ES-I3 (cell line): ENCODE data around the gene CD200R1L.
"Not testable (repeated sequence)": the region's sequence is repeated elsewhere in the genome, so short reads cannot be mapped to it uniquely, and the experiment has no call there.

Experiments
- H3K36me3 ChIP-seq: 2 replicates; pipeline ENCODE4 v1.6.1; 2013; ENCODE audit warnings: mild to moderate bottlenecking, low read length, control low read depth, moderate library complexity; ENCODE audit not compliant: insufficient read depth
- H3K4me1 ChIP-seq: 2 replicates; pipeline ENCODE4 v1.6.1; 2013; ENCODE audit warnings: mild to moderate bottlenecking, control low read depth, low read length; ENCODE audit not compliant: insufficient read depth
- H3K9ac ChIP-seq: 2 replicates; pipeline ENCODE4 v1.6.1; 2013; ENCODE audit warnings: low read depth, mild to moderate bottlenecking, low read length, moderate library complexity
- H3K9me3 ChIP-seq: 2 replicates; pipeline ENCODE4 v1.6.1; 2013; ENCODE audit warnings: mild to moderate bottlenecking, low read length, moderate library complexity; ENCODE audit not compliant: control insufficient read depth, insufficient read depth

Gene CD200R1L

DNA sequence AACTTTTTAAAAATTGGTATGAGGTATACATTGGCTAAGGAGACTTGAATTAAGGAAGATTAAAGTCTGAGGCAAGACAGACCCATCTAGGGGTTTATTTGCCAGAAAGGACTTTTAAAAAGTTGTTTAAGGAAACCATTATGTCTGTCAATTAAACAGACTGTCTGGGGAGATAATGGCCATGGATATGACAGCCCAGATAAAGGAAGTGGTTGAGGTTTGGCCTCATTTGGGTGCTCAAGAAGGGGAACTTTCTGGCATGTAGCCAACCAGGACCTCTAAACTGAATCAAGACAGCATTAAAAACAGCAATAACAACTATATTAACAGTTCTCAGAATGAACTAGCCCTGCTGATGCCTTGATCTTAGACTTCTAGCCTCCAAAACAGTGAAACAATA, 9.9 kb upstream of the CD200R1L start:
- Histone ChIP-seq H3K9me3 (0 out of 2 replicates have a peak, but pooled peaks cover 8% of the 10 kb centered on the region), H3K9ac (no peak overlapping the region), H3K4me1 (no peaks in the 10 kb centered on the region), H3K36me3 (no peaks in the 10 kb centered on the region)

DNA sequence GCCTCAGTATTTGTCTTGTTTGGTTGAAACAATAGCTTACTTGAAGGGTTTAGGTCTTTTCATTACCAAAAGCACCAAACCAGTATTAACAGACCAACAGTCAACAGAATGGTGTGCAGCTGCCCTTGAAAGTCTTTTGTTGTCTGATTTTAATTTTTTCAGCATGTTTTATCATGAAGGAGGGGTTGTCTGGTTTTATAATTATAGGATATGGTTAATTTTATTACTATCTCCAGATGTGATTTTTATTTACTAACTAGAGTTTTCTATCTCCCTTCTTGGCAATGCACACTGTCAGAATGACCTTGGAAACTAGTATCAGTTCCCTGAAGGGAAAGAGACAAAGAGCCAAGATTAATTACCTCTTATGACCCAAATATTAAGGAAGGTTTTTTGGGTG, 9.2 kb upstream of the CD200R1L start:
- H3K9ac ChIP-seq, result no peak overlapping the region
- H3K9me3 ChIP-seq, result peaks cover 12% of the 10 kb centered on the region; the same call in 1 of the 2 replicates
- H3K4me1 ChIP-seq, result no peaks in the 10 kb centered on the region
- no peaks in the 10 kb centered on the region for H3K36me3 ChIP-seq

DNA sequence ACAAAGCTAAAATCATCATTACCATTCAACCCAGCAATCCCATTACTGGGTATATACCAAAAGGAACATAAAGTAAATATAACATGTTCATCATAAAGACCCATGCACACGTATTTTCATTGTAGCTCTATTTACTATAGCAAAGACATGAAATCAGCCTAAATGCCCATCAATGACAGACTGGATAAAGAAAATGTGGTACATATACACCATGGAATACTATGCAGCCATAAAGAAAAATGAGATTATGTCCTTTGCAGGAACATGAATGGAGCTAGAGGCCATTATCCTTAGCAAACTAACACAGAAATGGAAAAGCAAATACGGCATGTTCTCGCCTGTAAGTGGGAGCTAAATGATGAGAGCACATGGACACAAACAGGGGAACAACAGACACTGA, 8.4 kb upstream of the CD200R1L start:
- not testable (repeated sequence) for H3K9ac ChIP-seq, H3K36me3 ChIP-seq, H3K4me1 ChIP-seq
- peaks cover 12% of the 10 kb centered on the region; the same call in 1 of the 2 replicates for H3K9me3 ChIP-seq

DNA sequence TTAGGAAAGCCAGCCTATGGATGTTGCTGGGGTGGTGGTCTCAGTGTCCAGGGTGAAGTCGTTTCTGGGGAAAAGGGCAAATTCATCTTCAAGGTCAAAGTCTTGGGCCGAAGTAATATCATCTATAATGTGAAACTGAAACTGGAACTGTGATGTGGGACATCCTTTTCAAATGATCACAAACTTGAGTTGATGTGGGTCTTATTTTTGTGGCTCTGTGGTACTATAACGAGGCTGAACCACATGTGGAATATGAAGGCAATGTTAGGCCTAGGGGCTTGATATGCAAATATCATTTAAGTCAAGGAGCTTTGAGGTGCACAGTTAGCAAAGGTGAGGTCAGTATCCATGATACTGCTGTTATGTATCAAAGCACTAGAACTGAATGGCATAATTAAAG, 1.5 kb upstream of the CD200R1L start:
- no peaks in the 10 kb centered on the region for H3K36me3 ChIP-seq
- H3K9me3 ChIP-seq, result peaks cover 3% of the 10 kb centered on the region; the same call in 1 of the 2 replicates
- no peak overlapping the region for H3K9ac ChIP-seq
- no peaks in the 10 kb centered on the region for H3K4me1 ChIP-seq

DNA sequence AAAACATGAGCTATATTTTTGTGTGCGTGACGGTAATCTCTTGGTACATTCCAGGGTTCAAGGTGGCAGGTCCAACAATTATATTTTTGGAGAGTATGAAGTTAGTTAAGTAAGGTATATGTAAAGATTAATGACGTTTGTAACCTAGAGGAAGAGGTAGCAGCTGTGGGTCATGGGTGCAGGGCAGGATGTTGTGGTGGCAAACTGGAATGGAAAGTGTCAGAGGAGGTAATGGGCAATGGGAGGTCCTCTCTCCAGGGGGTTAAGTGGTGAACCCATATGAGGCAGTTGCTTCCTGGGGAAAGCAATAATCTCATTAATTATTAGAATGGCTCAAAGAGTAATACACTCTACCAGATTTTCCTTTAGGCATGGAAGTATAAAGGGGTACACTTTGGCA, 1.0 kb upstream of the CD200R1L start:
- no peaks in the 10 kb centered on the region for H3K4me1 ChIP-seq
- no peaks in the 10 kb centered on the region for H3K36me3 ChIP-seq
- peaks cover 3% of the 10 kb centered on the region; the same call in 1 of the 2 replicates for H3K9me3 ChIP-seq
- no peak overlapping the region for H3K9ac ChIP-seq

DNA sequence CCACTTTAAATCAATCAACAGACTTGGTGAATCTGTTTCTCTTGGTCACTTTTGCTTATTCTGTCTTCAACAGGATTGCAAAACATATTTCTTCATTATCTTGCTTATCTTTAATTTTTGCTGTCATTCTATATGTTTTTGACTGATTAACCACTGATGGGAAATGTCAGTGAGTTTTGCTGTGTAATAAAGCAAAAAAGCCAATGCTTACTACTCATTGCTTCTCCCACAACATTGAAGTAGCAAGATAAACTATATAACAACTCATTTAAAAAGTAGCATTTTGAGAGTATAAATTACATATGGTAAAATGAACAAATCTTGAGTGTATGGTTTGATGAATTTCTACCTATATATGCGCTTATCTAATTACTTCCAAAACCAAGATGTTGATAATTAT, 892 bp downstream of the CD200R1L start:
- Histone ChIP-seq H3K36me3 (no peaks in the 10 kb centered on the region), H3K4me1 (no peaks in the 10 kb centered on the region), H3K9ac (no peak overlapping the region), H3K9me3 (no peaks in the 10 kb centered on the region; the same call in 1 of the 2 replicates)

DNA sequence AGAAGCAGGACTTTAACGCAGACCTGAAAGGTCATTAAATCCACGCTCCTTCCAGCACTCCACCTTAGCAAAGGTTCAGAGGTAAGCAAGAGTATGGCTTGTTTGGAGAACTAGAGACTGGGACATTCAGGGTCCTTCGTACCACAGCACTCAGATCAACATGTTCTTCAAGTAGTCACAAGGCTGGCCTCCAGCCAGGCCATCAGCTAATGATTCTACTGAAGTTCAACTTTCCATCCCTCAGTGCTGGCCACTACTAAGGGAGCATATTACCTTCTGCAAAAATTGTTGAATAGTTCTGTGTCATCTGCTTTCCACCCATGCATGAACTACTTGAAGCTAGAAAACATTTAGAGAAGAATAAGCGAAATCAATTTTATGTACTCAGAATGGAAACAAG, 17.6 kb downstream of the CD200R1L start:
- no peaks in the 10 kb centered on the region for H3K36me3 ChIP-seq
- H3K9ac ChIP-seq, result no peak overlapping the region
- H3K9me3 ChIP-seq, result no peaks in the 10 kb centered on the region
- no peaks in the 10 kb centered on the region for H3K4me1 ChIP-seq

DNA sequence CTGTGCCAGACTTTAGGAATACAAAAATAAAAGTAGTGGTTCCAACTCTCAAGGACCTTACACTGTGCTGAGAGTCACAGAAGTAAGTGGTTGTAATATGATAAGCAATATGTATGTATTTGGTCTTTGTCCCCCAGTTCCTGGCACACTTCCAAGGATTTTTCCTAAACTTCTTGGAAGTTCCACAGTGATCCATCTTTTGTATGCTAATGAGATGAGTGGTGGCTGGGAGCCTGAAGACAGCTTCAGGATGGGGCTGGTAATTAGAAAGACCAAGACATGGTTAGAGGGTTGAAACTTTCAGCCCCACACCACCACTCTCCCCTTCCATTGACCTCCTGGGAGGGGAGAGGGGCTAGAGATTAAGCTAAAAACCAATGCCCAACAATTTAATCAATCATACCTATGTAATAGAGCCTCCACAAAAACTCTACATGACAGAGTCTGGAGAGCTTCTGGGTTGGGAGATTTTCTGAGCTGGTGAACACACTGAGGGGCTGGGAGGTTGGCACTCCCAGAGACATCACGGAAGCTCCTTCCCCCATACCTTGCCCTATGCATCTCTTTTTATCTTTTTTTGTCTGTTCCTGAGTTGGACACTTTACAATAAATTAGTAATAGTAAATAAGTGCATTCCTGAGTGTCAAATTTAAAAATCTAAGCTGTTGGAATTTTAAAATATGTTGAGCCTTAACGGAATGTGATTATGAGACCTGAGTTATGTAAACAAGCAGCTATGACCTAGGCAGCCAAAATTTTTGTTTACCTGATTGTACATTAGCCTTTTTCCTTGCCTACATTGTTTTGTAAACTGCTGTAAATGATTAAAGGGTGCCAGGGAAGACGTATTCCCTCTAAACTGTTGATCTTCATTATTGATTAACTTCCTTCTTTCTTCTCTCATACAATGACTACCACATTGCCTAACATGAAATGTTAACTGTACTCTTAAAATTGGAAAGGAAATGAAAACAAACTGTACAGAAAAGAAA, 24.3 kb downstream of the CD200R1L start:
- Histone ChIP-seq H3K36me3 (no peaks in the 10 kb centered on the region), H3K9me3 (no peaks in the 10 kb centered on the region), H3K9ac (no peak overlapping the region), H3K4me1 (no peaks in the 10 kb centered on the region)

DNA sequence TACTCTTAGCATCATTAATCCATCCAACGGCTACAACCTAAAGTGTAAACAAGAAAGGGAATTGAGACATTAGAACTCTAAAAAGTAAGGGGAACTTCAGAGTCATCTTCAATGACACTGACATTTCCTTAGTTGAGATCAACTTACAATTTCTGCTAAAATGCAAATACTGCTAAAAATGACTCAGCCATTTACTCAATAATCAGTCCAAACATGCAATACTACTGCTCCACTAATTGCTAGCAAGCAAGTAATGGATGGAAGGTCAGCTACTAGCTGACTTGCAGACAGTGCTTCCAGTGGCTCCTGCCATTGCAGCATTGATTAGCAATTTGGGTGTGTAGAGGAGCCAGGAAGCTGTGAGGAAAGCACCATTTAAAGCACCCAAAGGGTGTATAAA, 28.4 kb downstream of the CD200R1L start:
- Histone ChIP-seq H3K9me3 (no peaks in the 10 kb centered on the region), H3K36me3 (no peaks in the 10 kb centered on the region), H3K9ac (no peak overlapping the region), H3K4me1 (no peaks in the 10 kb centered on the region)

DNA sequence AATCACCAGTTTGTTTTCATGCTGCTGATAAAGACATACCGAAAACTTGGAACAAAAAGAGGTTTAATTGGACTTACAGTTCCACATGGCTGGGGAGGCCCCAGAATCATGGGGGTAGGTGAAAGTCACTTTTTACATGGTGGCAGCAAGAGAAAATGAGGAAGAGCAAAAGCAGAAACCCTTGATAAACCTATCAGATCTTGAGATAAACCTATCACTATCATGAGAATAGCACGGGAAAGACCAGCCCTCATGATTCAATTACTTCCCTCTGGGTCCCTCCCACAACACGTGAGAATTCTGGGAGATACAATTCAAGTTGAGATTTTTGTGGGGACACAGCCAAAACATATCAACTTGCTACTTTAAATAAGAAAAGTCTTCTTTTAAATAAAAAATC, 28.9 kb downstream of the CD200R1L start:
- H3K36me3 ChIP-seq, result no peaks in the 10 kb centered on the region
- H3K9me3 ChIP-seq, result no peaks in the 10 kb centered on the region
- H3K4me1 ChIP-seq, result no peaks in the 10 kb centered on the region
- no peak overlapping the region for H3K9ac ChIP-seq

DNA sequence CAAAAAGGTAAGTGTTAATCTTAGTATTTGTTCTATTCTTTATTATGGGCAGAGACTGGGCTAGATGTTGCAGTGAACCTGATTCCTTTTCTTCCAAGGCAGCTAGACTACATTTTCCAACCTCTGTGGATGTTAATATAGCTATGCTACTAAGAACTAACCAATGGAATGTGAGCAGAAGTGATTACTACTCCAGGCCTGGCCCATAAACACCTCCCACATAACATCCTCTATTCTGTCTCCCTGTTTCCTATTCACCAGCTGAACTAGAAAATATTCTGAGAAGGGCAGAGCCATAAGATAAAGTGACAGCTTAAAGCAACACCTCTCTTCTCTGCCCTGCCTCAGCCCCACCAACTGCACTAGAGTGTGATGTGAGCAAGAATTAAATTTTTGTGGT, 29.4 kb downstream of the CD200R1L start:
- no peaks in the 10 kb centered on the region for H3K4me1 ChIP-seq

DNA sequence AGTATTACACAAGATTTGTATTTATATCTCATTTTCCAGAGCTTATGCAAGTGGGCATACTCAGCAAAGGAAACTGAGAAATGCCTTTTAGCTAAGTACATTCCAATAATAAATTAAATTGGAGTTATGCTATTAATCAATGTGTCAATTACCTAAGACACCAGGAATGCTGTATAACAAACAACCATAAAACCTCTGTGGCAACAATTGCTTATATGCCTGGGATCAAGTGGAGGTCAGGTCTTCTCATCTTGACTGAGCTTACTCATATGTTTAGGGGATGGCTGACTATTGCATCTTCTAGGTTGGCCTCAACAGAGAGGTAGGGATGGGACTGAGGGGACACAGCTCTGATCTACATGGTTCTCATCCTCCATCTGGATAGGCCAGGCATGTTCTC, 30.7 kb downstream of the CD200R1L start:
- Histone ChIP-seq H3K9ac (no peak overlapping the region), H3K4me1 (no peaks in the 10 kb centered on the region), H3K9me3 (no peaks in the 10 kb centered on the region), H3K36me3 (no peaks in the 10 kb centered on the region)

More for the DNA sequence above, 29.4 kb downstream of the CD200R1L start:
- H3K9me3 ChIP-seq, result no peaks in the 10 kb centered on the region
- no peaks in the 10 kb centered on the region for H3K36me3 ChIP-seq
- H3K9ac ChIP-seq, result no peak overlapping the region

DNA sequence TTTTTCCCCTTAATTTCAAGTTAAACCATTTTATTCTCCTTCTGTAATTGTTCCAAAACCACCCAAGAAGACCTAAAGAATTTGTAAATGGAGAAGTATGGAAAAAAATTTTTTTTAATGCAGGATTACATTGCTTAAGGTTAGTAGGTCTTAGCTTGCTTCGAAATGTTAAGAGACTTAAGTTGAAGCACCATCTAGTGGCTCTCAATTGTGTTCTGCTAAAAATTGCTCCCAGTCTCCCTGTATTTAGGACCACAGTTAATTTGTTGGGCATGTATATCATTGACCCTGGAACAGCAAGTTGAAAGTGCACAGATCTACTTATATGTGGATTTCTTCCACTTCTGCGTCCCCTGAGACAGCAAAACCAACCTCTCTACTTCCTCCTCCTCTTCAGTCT, 32.4 kb downstream of the CD200R1L start:
- Histone ChIP-seq H3K36me3 (no peaks in the 10 kb centered on the region), H3K9me3 (no peaks in the 10 kb centered on the region), H3K4me1 (no peaks in the 10 kb centered on the region), H3K9ac (no peak overlapping the region)

DNA sequence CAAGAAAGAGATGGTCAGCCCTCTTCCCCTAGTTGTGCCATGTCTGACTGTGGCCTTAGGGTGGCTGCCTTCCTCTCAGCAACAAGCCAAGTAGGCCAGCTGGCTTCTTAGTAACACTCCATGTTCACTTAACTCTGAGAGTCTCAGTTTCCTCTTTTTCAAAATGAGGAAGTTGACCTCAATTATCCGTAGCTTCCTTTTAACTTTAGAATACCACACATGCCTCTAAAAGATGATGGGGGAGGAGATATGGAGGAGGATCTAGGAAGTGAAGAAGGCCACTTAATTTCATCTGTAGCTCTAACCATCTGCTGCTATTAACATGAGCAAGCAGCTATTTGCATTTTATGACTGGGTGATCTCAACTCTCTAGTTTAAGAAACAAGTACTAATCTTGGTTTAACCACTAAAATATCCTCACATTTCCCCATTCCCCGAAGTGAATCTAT, 32.9 kb downstream of the CD200R1L start:
- Histone ChIP-seq H3K4me1 (no peaks in the 10 kb centered on the region), H3K36me3 (no peaks in the 10 kb centered on the region), H3K9ac (no peak overlapping the region), H3K9me3 (no peaks in the 10 kb centered on the region)

DNA sequence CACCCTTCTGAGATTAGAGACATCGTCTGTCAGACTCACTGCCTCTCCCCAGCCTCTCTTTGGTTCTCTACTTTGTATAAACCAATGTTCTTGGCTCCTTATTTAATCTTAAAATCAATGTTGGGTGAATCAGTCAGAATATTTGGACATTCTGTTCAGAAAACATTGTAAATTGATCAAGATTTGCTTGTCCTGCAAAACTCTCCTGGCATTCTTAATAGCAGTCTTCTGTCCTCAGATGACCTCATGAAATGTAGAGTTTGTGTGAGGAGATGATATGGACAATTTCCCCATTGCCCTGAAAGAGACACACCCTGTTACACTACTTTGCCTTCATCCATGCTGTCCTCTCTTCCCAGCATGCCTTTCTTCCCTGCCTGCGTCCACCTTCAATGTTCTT, 33.6 kb downstream of the CD200R1L start:
- Histone ChIP-seq H3K4me1 (no peaks in the 10 kb centered on the region), H3K9ac (no peak overlapping the region), H3K9me3 (no peaks in the 10 kb centered on the region), H3K36me3 (no peaks in the 10 kb centered on the region)
